Activated CD4-positive, alpha-beta memory T cell treated with anti-CD3 and anti-CD28 coated beads for 36 hours (primary cell): ENCODE results near the gene LRRD1. TPM values are rescaled to one million over a fixed set of nuclear protein-coding genes. Genes with fewer than 3 reads are reported as not detected.
"Not testable (repeated sequence)": the region's sequence is repeated elsewhere in the genome, so short reads cannot be mapped to it uniquely, and the experiment has no call there.

Source experiments
- CTCF ChIA-PET: fragments of 350-600 bp; sonication (Branson Sonifier 250); formaldehyde crosslinking; loops from one replicate; lab custom pipeline; 2021; ENCODE audit warnings: antibody characterized with exemption, inconsistent platforms; lab: Charles Lee
- POLR2A ChIA-PET: fragments of 350-600 bp; sonication (Branson Sonifier 250); formaldehyde crosslinking; loops from one replicate; lab custom pipeline; 2021; ENCODE audit warnings: antibody characterized with exemption; lab: Charles Lee
- DNase-seq: peaks from one replicate; pipeline ENCODE4 v3.0.0-alpha.2; 2020
- H3K27ac Mint-ChIP-seq: one replicate; pipeline ENCODE4 v1.8.0; 2021; ENCODE audit warnings: mixed read lengths
- H3K27me3 Mint-ChIP-seq: one replicate; pipeline ENCODE4 v1.8.0; 2021; ENCODE audit warnings: mixed read lengths
- H3K36me3 Mint-ChIP-seq: one replicate; pipeline ENCODE4 v1.8.0; 2021; ENCODE audit warnings: mixed read lengths
- H3K4me1 Mint-ChIP-seq: one replicate; pipeline ENCODE4 v1.8.0; 2021; ENCODE audit warnings: low read depth, mixed read lengths
- H3K4me3 Mint-ChIP-seq: one replicate; pipeline ENCODE4 v1.8.0; 2021; ENCODE audit warnings: mild to moderate bottlenecking, mixed read lengths
- H3K9me3 Mint-ChIP-seq: one replicate; pipeline ENCODE4 v1.8.0; 2021; ENCODE audit warnings: mixed read lengths
- intact Hi-C: fragments of 100-400 bp; cut with micrococcal nuclease; formaldehyde crosslinking; loops from one replicate; pipeline ENCODE4 v1.15.1; 2023
- microRNA-seq: library from miRNA; unstranded; fragments of <30 nt; microRNA quantifications from one replicate; pipeline ENCODE4 v1.2.0, GENCODE V29; 2022; ENCODE audit warnings: borderline number of aligned reads, borderline microRNAs expressed, borderline replicate concordance
- total RNA-seq, 2 experiments: library from RNA; stranded (reverse); gene quantifications; one replicate each; pipeline ENCODE4 v1.2.3, GENCODE V29; 2021

Gene LRRD1
- total RNA-seq, 2 experiments from 2014 or later: not detected

- no peaks in the 10 kb centered on the region for H3K4me1 Mint-ChIP-seq
- no peak overlapping the region for H3K4me3 Mint-ChIP-seq
- DNase-seq: no peak
- no peaks in the 10 kb centered on the region for H3K27me3 Mint-ChIP-seq
- no peak overlapping the region for H3K27ac Mint-ChIP-seq
- no peaks in the 10 kb centered on the region for H3K9me3 Mint-ChIP-seq
- peaks cover 24% of the 10 kb centered on the region for H3K36me3 Mint-ChIP-seq
- ChIA-PET CTCF (no interaction called here), POLR2A (no interaction called here)
- intact Hi-C loops: no loop called here
These were observed 68.1 kb downstream of the LRRD1 start for GRCh38 chr7:92110857-92111256.

- no peak for DNase-seq
These were observed 70.1 kb downstream of the LRRD1 start for GRCh38 chr7:92108821-92109220.

GRCh38 chr7:92102862-92103261 lies 76.1 kb downstream of the LRRD1 start:
- H3K4me3 Mint-ChIP-seq: not testable (repeated sequence)
- H3K36me3 Mint-ChIP-seq: peaks cover 33% of the 10 kb centered on the region

More at GRCh38 chr7:92108821-92109220, 70.1 kb downstream of the LRRD1 start:
- Mint-ChIP-seq H3K4me3 (no peak overlapping the region), H3K4me1 (no peaks in the 10 kb centered on the region), H3K36me3 (peaks cover 21% of the 10 kb centered on the region), H3K9me3 (no peaks in the 10 kb centered on the region), H3K27ac (no peak overlapping the region), H3K27me3 (no peaks in the 10 kb centered on the region)
- intact Hi-C loops: no loop called here
- ChIA-PET CTCF (no interaction called here), POLR2A (no interaction called here)

GRCh38 chr7:92100534-92100933 lies 78.4 kb downstream of the LRRD1 start:
- CTCF ChIA-PET: interaction anchor here (1.2 kb wide), 1 partner anchor 34 kb away, joined by 3 read pairs; the partner anchor contains the start of gene CYP51A1
- DNase-seq: no peak
- peaks cover 40% of the 10 kb centered on the region for H3K36me3 Mint-ChIP-seq
- H3K27ac Mint-ChIP-seq: no peak overlapping the region
- H3K4me1 Mint-ChIP-seq: no peaks in the 10 kb centered on the region
- H3K9me3 Mint-ChIP-seq: no peaks in the 10 kb centered on the region
- H3K27me3 Mint-ChIP-seq: no peaks in the 10 kb centered on the region
- intact Hi-C loops: no loop called here
- no peak overlapping the region for H3K4me3 Mint-ChIP-seq
- POLR2A ChIA-PET: no interaction called here

More at GRCh38 chr7:92102862-92103261, 76.1 kb downstream of the LRRD1 start:
- intact Hi-C loops, POLR2A ChIA-PET, H3K27me3 Mint-ChIP-seq, H3K4me1 Mint-ChIP-seq, H3K27ac Mint-ChIP-seq, H3K9me3 Mint-ChIP-seq, CTCF ChIA-PET, DNase-seq: not testable (repeated sequence)

- intact Hi-C loops: no loop called here
- Mint-ChIP-seq H3K9me3 (no peaks in the 10 kb centered on the region), H3K27ac (no peak overlapping the region), H3K27me3 (no peaks in the 10 kb centered on the region), H3K4me1 (no peaks in the 10 kb centered on the region), H3K36me3 (peaks cover 33% of the 10 kb centered on the region), H3K4me3 (no peak overlapping the region)
- CTCF ChIA-PET: no interaction called here
- DNase-seq: no peak
- POLR2A ChIA-PET: no interaction called here
These were observed 83.6 kb downstream of the LRRD1 start for GRCh38 chr7:92095380-92095779.

Small RNA genes within 50 kb of the gene (microRNA-seq; reads per million reads assigned to microRNA genes)
- not detected for gene MIR1285-1

Other genes starting within 250 kb of the LRRD1 start
- gene AKAP9, start 238.3 kb downstream of the LRRD1 start, total RNA-seq: 10 to 100 TPM; 23.5 to 25.3 TPM
- 10 to 100 TPM; 72.3 to 74.7 TPM for gene CYP51A1, start 44.7 kb downstream of the LRRD1 start, total RNA-seq
- 10 to 100 TPM; 29.2 to 29.3 TPM for gene KRIT1, start 66.8 kb upstream of the LRRD1 start, total RNA-seq
- gene ANKIB1, start 66.8 kb upstream of the LRRD1 start, total RNA-seq: 10 to 100 TPM; 34.8 to 39.9 TPM